GM21529 (cell line): ENCODE results near the gene MADCAM1.
A peak's percentile ranks its signal among the peaks of the same experiment; 100 is the strongest.

Source experiments
- ATAC-seq: cut with Tn5 transposase; IDR thresholded peaks from one replicate; pipeline ENCODE4 v1.9.1; 2021; ENCODE audit not compliant: unreplicated experiment

The MADCAM1 gene

DNA sequence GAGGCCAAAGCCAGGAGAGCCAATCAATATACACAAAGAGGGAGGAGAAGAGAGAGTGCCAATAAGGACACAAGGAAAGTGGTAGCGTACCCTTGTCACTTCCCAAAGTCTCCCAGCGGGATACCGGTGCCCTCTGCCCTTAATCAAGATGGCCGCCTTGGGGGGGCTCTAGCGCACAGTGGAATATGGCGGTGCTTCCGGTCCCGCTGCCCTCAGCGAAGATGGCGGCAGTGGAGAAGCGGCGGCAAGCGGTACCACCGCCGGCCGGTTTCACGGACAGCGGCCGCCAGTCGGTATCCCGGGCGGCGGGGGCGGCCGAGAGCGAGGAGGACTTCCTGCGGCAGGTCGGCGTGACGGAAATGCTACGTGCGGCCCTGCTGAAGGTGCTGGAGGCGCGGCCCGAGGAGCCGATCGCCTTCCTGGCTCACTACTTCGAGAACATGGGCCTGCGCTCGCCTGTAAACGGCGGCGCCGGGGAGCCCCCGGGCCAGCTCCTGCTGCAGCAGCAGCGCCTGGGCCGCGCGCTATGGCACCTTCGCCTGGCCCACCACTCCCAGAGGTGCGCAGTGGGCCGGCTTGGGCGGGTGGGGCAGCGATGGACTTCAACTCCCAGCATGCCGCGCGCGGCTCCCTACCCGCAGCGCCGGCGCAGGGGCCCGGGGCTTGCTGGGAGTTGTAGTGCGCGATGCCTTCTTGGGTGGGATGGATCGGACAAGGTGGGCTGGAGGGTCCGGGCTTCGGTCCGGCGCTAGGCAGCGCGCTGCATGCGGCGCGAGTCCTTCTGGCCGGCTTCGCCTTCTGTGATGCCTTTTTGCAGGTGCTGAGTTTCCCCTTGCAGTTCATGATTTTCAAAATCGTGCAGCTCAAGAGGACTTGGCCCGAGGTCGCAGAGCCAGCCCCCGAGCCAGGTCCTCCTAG lies 11.3 kb downstream of the MADCAM1 start, which contains the start of gene TPGS1:
TSS of gene TPGS1 (plus strand) at position 212 of the 918 bp plus-strand sequence. CDS start at position 222, 10 bp downstream.
- ATAC-seq = peak; percentile 57

- ATAC-seq = no peak
Measured at GRCh38 chr19:508204-509150, 12.2 kb downstream of the MADCAM1 start.

GRCh38 chr19:510606-511100 lies 14.4 kb downstream of the MADCAM1 start:
- peak; percentile 25 for ATAC-seq

GRCh38 chr19:511101-511851 lies 15.0 kb downstream of the MADCAM1 start:
- ATAC-seq = no peak

DNA sequence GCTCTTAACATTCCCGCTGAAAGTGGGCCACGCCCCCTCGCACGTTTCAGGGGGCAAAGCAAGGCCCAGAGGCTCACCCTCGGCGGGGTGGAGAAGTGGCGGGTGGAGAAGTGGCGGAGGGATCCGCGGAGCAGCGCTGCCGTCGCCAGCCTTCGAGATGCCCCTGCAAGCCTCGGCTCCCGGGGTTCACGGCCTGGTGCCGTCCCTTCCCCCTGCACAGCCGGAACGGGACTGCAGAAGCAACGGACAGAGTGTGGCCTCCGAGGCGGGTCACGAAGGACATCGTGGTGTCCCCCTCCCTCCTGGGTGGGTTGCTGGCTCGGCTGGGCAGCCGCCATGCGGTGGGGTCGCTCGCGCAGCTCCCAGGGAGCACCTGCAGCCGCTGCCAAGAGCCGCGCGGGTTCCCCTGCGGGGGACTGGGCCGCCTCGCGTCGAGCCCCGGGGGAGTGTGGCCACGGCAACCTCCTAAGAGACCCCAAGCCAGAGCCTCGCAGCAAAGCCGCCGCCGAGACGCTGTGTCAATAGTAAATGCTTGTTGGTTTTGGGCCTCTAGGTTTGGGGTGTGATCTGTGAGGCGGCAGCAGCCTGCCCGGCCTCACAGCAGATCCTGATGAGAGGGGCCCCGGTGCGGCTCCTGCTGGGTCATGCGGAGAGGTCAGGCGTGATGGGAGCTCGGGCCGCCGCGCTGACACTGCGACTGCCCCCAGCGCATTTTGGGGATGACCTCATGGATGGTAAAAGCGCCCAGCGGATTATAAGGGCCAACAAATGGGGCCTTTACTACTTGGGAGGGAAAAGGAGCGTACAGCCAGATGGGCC lies 16.5 kb downstream of the MADCAM1 start:
- no peak for ATAC-seq

GRCh38 chr19:513368-514165 lies 17.3 kb downstream of the MADCAM1 start:
- ATAC-seq = no peak

GRCh38 chr19:514166-514663 lies 17.9 kb downstream of the MADCAM1 start:
- no peak for ATAC-seq

GRCh38 chr19:517721-518597 lies 21.7 kb downstream of the MADCAM1 start:
- ATAC-seq = no peak

DNA sequence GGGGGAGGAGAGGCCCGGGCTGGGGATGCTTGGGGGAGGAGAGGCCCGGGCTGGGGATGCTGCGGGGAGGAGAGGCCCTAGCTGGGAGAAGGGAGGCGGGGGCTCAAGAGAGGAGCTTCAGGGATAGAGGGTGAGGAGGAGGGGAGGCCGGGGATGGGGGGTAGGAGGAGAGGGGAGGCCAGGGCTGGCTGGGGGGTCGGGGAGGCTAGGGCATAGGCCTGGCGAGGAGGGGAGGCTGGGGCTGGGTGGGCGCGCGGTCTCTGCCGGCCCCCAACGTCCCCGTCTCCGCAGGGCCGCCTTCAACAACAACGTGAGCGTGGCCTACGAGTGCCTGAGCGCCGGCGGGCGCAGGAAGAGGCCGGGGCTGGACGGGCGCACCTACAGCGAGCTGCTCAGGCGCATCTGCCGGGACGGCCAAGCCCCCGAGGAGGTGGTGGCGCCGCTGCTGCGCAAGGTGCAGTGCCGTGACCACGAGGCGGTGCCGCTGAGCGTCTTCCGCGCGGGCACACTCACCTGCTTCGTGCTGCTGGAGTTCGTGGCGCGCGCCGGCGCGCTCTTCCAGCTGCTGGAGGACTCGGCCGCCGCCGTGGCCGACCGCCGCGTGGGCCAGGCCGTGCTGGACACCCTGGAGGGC lies 22.4 kb downstream of the MADCAM1 start:
- ATAC-seq = no peak

- ATAC-seq = no peak
Measured at GRCh38 chr19:519449-519865, 23.2 kb downstream of the MADCAM1 start.

DNA sequence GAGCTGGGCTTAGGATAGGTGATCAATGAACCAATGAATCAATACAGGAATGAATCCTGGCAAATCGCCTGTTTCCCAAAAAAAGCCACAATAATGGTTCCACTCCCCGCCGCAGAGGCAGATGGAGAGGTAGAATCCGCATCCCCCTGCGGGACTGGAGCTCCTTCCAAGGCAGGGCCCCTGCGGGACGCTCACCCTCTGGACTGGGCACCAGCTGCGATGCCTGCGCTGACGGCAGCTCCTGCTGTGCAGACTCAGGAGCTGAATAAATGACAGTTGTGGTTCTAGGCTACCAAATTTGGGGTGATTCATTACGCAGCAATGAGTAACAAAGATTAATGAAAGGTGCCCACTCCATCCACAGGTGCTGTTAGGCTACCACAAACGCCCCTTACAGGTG lies 26.4 kb downstream of the MADCAM1 start:
- no peak for ATAC-seq

- no peak for ATAC-seq
Measured at GRCh38 chr19:524062-524674, 27.9 kb downstream of the MADCAM1 start.

- no peak for ATAC-seq
Measured at GRCh38 chr19:525029-525428, 28.7 kb downstream of the MADCAM1 start.

GRCh38 chr19:525857-526419 lies 29.7 kb downstream of the MADCAM1 start:
- ATAC-seq = no peak

GRCh38 chr19:530134-531008 lies 34.1 kb downstream of the MADCAM1 start:
- ATAC-seq = no peak
